ENCODE results near the gene STK11. TPM values are rescaled to one million over a fixed set of nuclear protein-coding genes. Genes with fewer than 3 reads are reported as not detected.

STK11 gene
- total and polyA plus RNA-seq, 2 experiments from 2014 or later, result 19.4 to 96.5 TPM

DNA sequence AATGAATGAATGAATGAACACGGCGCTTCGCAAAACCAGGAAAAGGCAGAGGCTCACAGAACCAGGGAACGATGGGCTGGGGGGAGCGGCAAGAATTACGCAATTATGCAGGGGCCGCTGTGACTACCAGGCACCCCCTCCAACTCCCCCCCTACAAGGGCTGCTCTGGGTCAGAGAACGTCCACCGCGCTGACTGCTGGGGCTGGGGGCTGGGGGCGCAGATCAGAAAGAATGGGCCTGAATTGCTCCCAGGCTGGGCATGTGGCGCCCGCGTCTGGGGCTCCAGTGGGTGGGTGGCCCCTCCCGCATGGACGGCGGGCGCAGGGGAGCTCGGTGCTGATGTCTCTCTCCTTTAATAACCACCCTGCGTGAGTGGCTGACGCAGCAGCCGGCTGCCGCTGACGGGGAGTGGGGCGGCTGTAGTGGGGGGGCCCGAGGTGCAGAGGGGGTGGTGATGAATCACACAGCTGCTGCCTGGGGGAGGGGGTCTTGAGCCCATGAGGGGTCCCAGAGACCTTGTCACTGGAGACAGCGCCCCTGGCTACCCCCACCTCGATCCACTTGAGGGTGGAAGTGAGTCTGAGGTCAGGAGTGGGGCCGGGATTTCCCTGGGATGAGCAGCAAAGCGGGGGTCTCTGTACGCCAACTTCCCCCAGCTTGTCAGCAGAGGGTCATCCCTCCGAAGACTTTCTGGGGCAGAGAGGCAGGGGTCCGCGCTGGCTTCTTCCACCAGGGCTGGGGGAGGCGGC lies 62.1 kb downstream of the STK11 start (continued):
- no peak for TF ChIP-seq STAT1 (IDR thresholded peaks at IDR 0.05; ENCODE audit: unreplicated experiment)
- TF ChIP-seq EZH2phosphoT487 (IDR thresholded peaks at IDR 0.05; ENCODE audit: unreplicated experiment), result no peak
- no peak for TF ChIP-seq ZNF114 (CRISPR knock-in tag; IDR thresholded peaks at IDR 0.05)
- no peak for TF ChIP-seq POLR2AphosphoS5 (IDR thresholded peaks at IDR 0.05; ENCODE audit: low read depth)

- H3K79me2 ChIP-seq (replicated peaks; ENCODE audit: insufficient read depth), result peaks cover 39% of the 10 kb centered on the region
- H4K20me1 ChIP-seq (replicated peaks; ENCODE audit: insufficient read depth), result peaks cover 30% of the 10 kb centered on the region
- peaks cover 57% of the 10 kb centered on the region for H3F3A ChIP-seq (replicated peaks; ENCODE audit: low read depth)
- H3K4me3 ChIP-seq, result peak overlapping the region; percentile 94
- no peak overlapping the region for H3K27ac ChIP-seq (ENCODE audit: low read depth)
- H3K27me3 ChIP-seq (ENCODE audit: insufficient read depth), result peaks cover 10% of the 10 kb centered on the region; the same call in 1 of the 2 replicates
- peak overlapping the region; percentile 57 for H3K4me3 Mint-ChIP-seq
- no peak for DNase-seq (ENCODE audit: low spot score)
- H3K36me3 ChIP-seq (ENCODE audit: insufficient read depth), result peaks cover 26% of the 10 kb centered on the region
- peaks cover 41% of the 10 kb centered on the region for H3K4me1 ChIP-seq (ENCODE audit: insufficient read depth)
- H3K9me2 ChIP-seq (ENCODE audit: insufficient read depth), result no peaks in the 10 kb centered on the region
- H3K27ac Mint-ChIP-seq, result peak overlapping the region; percentile 63; the same call in 1 of the 2 replicates
- no peak overlapping the region for H2AFZ ChIP-seq
- peak overlapping the region; percentile 95 for H3K4me2 ChIP-seq
- H3K36me3 Mint-ChIP-seq (ENCODE audit: low read depth), result peaks cover 45% of the 10 kb centered on the region
- H3K9me3 Mint-ChIP-seq, result peaks cover 2% of the 10 kb centered on the region; the same call in 2 of the 3 replicates
- peaks cover 51% of the 10 kb centered on the region for H3K27me3 Mint-ChIP-seq (ENCODE audit: insufficient read depth, low read depth, poor library complexity)
- H3K4me1 Mint-ChIP-seq, result peaks cover 59% of the 10 kb centered on the region
- ATAC-seq, result no peak
- TF ChIP-seq STAT1 (IDR thresholded peaks at IDR 0.05; ENCODE audit: unreplicated experiment) (no peak), ZNF462 (CRISPR knock-in tag; IDR thresholded peaks at IDR 0.05) (no peak), REST (IDR thresholded peaks at IDR 0.05; ENCODE audit: unreplicated experiment) (no peak), NANOG (IDR thresholded peaks at IDR 0.05; ENCODE audit: borderline replicate concordance) (no peak), ZNF331 (CRISPR knock-in tag; IDR thresholded peaks at IDR 0.05; ENCODE audit: low read depth) (no peak), ETS1 (IDR thresholded peaks at IDR 0.05) (no peak), CREB1 (CRISPR knock-in tag; IDR thresholded peaks at IDR 0.05; ENCODE audit: low read depth) (no peak), POLR2AphosphoS5 (IDR thresholded peaks at IDR 0.05; ENCODE audit: low read depth) (no peak), EZH2phosphoT487 (IDR thresholded peaks at IDR 0.05; ENCODE audit: unreplicated experiment) (no peak)
Measured at GRCh38 chr19:1268226-1269064, 62.9 kb downstream of the STK11 start.

Measured in GM23338 (cell line).